Activated CD8-positive, alpha-beta T cell treated with anti-CD3 and anti-CD28 coated beads for 36 hours (primary cell): ENCODE results near the gene HBZ. TPM values are rescaled to one million over a fixed set of nuclear protein-coding genes. Genes with fewer than 3 reads are reported as not detected.
"Not testable (repeated sequence)": the region's sequence is repeated elsewhere in the genome, so short reads cannot be mapped to it uniquely, and the experiment has no call there.

Experiments
- ATAC-seq: fragments of 200-7000 bp; cut with Tn5 transposase; one replicate; pipeline ENCODE4 v1.10.0; 2021; ENCODE audit warnings: mild to moderate bottlenecking, moderate library complexity
- CTCF ChIA-PET: fragments of 350-600 bp; sonication (Branson Sonifier 250); formaldehyde crosslinking; loops from one replicate; lab custom pipeline; 2021; ENCODE audit warnings: antibody characterized with exemption; lab: Charles Lee
- POLR2A ChIA-PET: fragments of 350-600 bp; sonication (Branson Sonifier 250); formaldehyde crosslinking; loops from one replicate; lab custom pipeline; 2021; ENCODE audit warnings: antibody characterized with exemption; lab: Charles Lee
- DNase-seq: peaks from one replicate; pipeline ENCODE4 v3.0.0-alpha.2; 2020
- H3K27ac Mint-ChIP-seq: one replicate; pipeline ENCODE4 v1.8.0; 2021; ENCODE audit warnings: mild to moderate bottlenecking, mixed read lengths
- H3K27me3 Mint-ChIP-seq: one replicate; pipeline ENCODE4 v1.8.0; 2021; ENCODE audit warnings: mixed read lengths
- H3K36me3 Mint-ChIP-seq: one replicate; pipeline ENCODE4 v1.8.0; 2021; ENCODE audit warnings: low read depth, mixed read lengths
- H3K4me1 Mint-ChIP-seq: one replicate; pipeline ENCODE4 v1.8.0; 2021; ENCODE audit warnings: low read depth, mixed read lengths
- H3K4me3 Mint-ChIP-seq: one replicate; pipeline ENCODE4 v1.8.0; 2021; ENCODE audit warnings: mild to moderate bottlenecking, moderate library complexity, mixed read lengths
- H3K9me3 Mint-ChIP-seq: one replicate; pipeline ENCODE4 v1.8.0; 2021; ENCODE audit warnings: mixed read lengths
- CTCF ChIP-seq: fragments of 200-600 bp; IDR thresholded peaks from one replicate; pipeline ENCODE4 v1.8.0; 2022; ENCODE audit warnings: antibody characterized with exemption, mild to moderate bottlenecking
- intact Hi-C: fragments of 100-400 bp; cut with micrococcal nuclease; formaldehyde crosslinking; loops from one replicate; pipeline ENCODE4 v1.10.0; 2022
- total RNA-seq, 2 experiments: library from RNA; stranded (reverse); gene quantifications; one replicate each; pipeline ENCODE4 v1.2.3, GENCODE V29; 2021

HBZ gene
- total RNA-seq, 2 experiments from 2014 or later = not detected

DNA sequence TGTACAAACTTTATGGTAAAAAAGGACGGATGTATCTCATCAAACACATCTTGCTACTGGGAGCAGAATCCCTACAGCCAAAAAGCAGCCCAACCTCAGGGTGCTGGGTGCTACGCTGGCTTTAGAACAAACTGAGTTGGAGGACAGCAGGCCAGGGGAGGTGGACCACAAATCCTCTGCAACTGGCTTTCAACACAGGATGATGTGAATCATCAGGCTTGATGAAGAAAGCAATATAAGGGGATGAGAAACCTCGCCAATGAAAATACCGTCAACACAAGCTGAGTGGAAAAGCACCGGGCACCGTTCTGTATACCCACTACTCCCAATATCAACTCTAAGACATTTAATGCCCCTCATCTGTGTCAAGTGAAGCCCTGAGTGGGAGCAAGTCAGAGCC, 42.1 kb downstream of the HBZ start:
- ATAC-seq = no peak
- Mint-ChIP-seq H3K4me3 (no peak overlapping the region), H3K36me3 (peaks cover 38% of the 10 kb centered on the region), H3K27me3 (no peaks in the 10 kb centered on the region), H3K9me3 (no peaks in the 10 kb centered on the region), H3K27ac (no peak overlapping the region), H3K4me1 (no peaks in the 10 kb centered on the region)
- POLR2A ChIA-PET = interaction anchor here (1.2 kb wide), 1 partner anchor 13 kb away, joined by 4 read pairs; no protein-coding TSS in a partner anchor
- TF ChIP-seq CTCF = no peak
- CTCF ChIA-PET = interaction anchor here (2.2 kb wide), 1 partner anchor 13 kb away, joined by 9 read pairs; no protein-coding TSS in a partner anchor
- intact Hi-C loops = no loop called here
- no peak for DNase-seq

GRCh38 chr16:200388-200787, 47.9 kb downstream of the HBZ start:
- Mint-ChIP-seq H3K36me3 (peaks cover 35% of the 10 kb centered on the region), H3K27me3 (no peaks in the 10 kb centered on the region), H3K27ac (no peak overlapping the region), H3K4me3 (no peak overlapping the region), H3K4me1 (no peaks in the 10 kb centered on the region), H3K9me3 (no peaks in the 10 kb centered on the region)
- ATAC-seq (no peak), DNase-seq (no peak)
- ChIA-PET CTCF (interaction anchor here (1.9 kb wide), 1 partner anchor 104 kb away, joined by 4 read pairs; no protein-coding TSS in a partner anchor), POLR2A (interaction anchor here (1.5 kb wide), 1 partner anchor 34 kb away, joined by 5 read pairs; the partner anchor contains the start of gene FAM234A)
- no peak for TF ChIP-seq CTCF
- intact Hi-C loops = no loop called here

DNA sequence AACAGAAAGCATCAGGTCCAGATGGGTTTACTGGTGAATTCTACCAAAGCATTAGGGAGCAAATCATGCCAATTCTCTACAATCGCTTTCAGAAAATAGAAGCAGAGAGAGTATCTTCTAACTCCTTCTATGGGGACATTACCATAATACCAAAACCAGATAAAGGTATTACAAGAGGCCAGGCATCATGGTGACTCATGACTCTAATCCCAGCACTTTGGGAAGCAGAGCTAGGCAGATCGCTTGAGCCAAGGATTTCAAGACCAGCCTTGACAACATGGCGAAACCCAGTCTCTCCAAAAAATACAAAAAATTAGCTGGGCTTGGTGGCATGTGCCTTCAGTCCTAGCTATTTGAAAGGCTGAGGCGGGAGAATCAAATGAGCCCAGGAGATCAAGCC, 50.8 kb downstream of the HBZ start:
- DNase-seq = no peak
- Mint-ChIP-seq H3K4me1 (peaks cover 6% of the 10 kb centered on the region), H3K4me3 (no peak overlapping the region), H3K27me3 (no peaks in the 10 kb centered on the region), H3K36me3 (peaks cover 42% of the 10 kb centered on the region), H3K27ac (no peak overlapping the region), H3K9me3 (no peaks in the 10 kb centered on the region)
- CTCF ChIA-PET = no interaction called here
- TF ChIP-seq CTCF = no peak
- POLR2A ChIA-PET = no interaction called here
- ATAC-seq = no peak
- intact Hi-C loops = no loop called here

GRCh38 chr16:204046-204445, 51.6 kb downstream of the HBZ start:
- POLR2A ChIA-PET, ATAC-seq, H3K9me3 Mint-ChIP-seq, DNase-seq, CTCF ChIA-PET, H3K4me1 Mint-ChIP-seq, intact Hi-C loops, H3K27ac Mint-ChIP-seq, H3K27me3 Mint-ChIP-seq, H3K4me3 Mint-ChIP-seq: not testable (repeated sequence)
- peaks cover 44% of the 10 kb centered on the region for H3K36me3 Mint-ChIP-seq

Other genes starting within 250 kb of the HBZ start
- gene POLR3K, start 99.0 kb upstream of the HBZ start, total RNA-seq = 10 to 100 TPM; 51.3 to 52.6 TPM
- 10 to 100 TPM; 39.4 to 39.7 TPM for gene SNRNP25, start 98.8 kb upstream of the HBZ start, total RNA-seq
- gene RHBDF1, start 80.0 kb upstream of the HBZ start, total RNA-seq = under 1 TPM in 1 of 2 experiments, not detected in 1; 0.61 TPM
- gene MPG, start 74.4 kb upstream of the HBZ start, total RNA-seq = 10 to 100 TPM; 51.7 to 54.2 TPM
- gene NPRL3, start 14.0 kb upstream of the HBZ start, total RNA-seq = 10 to 100 TPM; 40.7 to 40.9 TPM
- not detected for gene HBM, start 13.3 kb downstream of the HBZ start, total RNA-seq
- not detected for gene HBA2, start 20.2 kb downstream of the HBZ start, total RNA-seq
- not detected for gene HBA1, start 24.0 kb downstream of the HBZ start, total RNA-seq
- gene HBQ1, start 27.8 kb downstream of the HBZ start, total RNA-seq = 1 to 10 TPM; 2.2 to 3.2 TPM
- gene LUC7L, start 76.8 kb downstream of the HBZ start, total RNA-seq = 10 to 100 TPM; 68.0 to 72.8 TPM
- gene FAM234A, start 82.2 kb downstream of the HBZ start, total RNA-seq = 10 to 100 TPM; 18.3 to 21.5 TPM
- gene RGS11, start 123.3 kb downstream of the HBZ start, total RNA-seq = not detected
- gene ARHGDIG, start 127.9 kb downstream of the HBZ start, total RNA-seq = not detected
- gene PDIA2, start 130.5 kb downstream of the HBZ start, total RNA-seq = not detected
- gene AXIN1, start 200.1 kb downstream of the HBZ start, total RNA-seq = 10 to 100 TPM; 24.1 to 24.9 TPM
- 10 to 100 TPM; 95.0 to 98.2 TPM for gene MRPL28, start 217.9 kb downstream of the HBZ start, total RNA-seq
- gene PGAP6, start 229.3 kb downstream of the HBZ start, total RNA-seq = 10 to 100 TPM; 21.9 to 24.8 TPM
- 10 to 100 TPM; 22.9 to 24.2 TPM for gene NME4, start 244.6 kb downstream of the HBZ start, total RNA-seq
- gene DECR2, start 249.2 kb downstream of the HBZ start, total RNA-seq = 1 to 10 TPM; 9.7 to 10.0 TPM